Choroid plexus epithelial cell (primary cell): ENCODE data around the gene KRT35.

Experiments used
- DNase-seq: peaks from one replicate; pipeline ENCODE4 v3.0.0-alpha.2; 2010; ENCODE audit warnings: low read depth
- H3K4me3 ChIP-seq: 2 replicates; pipeline ENCODE4 v1.5.1; 2011; ENCODE audit warnings: low read depth, mild to moderate bottlenecking, control low read depth, low read length, moderate library complexity
- TF ChIP-seq, protein P1 (sequence below): conservative IDR thresholded peaks from 2 replicates; pipeline ENCODE4 v1.5.1; 2011; ENCODE audit warnings: low read depth, mild to moderate bottlenecking, control low read depth, inconsistent platforms, low read length, moderate library complexity

The KRT35 gene

DNA sequence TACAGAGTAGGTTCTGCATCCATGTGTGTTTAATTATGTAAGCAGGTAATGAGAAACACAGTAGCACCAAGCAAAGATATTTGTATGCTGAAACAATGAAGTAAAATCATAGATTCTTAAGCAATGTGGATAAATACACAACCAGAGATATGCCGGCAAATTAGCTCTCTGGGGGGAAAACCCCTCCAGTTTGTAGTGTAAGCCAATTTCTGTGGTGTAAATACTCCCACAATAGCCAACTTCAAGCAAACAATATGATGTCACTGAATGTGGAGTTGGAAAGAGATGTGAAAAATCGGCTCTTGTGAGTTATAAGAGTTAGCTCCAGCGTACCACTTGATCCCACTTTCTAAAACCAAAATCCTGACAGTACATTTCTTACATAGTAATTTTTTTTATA is 36.3 kb downstream of the KRT35 start:
- TF ChIP-seq, protein P1, sequence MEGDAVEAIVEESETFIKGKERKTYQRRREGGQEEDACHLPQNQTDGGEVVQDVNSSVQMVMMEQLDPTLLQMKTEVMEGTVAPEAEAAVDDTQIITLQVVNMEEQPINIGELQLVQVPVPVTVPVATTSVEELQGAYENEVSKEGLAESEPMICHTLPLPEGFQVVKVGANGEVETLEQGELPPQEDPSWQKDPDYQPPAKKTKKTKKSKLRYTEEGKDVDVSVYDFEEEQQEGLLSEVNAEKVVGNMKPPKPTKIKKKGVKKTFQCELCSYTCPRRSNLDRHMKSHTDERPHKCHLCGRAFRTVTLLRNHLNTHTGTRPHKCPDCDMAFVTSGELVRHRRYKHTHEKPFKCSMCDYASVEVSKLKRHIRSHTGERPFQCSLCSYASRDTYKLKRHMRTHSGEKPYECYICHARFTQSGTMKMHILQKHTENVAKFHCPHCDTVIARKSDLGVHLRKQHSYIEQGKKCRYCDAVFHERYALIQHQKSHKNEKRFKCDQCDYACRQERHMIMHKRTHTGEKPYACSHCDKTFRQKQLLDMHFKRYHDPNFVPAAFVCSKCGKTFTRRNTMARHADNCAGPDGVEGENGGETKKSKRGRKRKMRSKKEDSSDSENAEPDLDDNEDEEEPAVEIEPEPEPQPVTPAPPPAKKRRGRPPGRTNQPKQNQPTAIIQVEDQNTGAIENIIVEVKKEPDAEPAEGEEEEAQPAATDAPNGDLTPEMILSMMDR, result no peak
- DNase-seq, result no peak
- no peak overlapping the region for H3K4me3 ChIP-seq

DNA sequence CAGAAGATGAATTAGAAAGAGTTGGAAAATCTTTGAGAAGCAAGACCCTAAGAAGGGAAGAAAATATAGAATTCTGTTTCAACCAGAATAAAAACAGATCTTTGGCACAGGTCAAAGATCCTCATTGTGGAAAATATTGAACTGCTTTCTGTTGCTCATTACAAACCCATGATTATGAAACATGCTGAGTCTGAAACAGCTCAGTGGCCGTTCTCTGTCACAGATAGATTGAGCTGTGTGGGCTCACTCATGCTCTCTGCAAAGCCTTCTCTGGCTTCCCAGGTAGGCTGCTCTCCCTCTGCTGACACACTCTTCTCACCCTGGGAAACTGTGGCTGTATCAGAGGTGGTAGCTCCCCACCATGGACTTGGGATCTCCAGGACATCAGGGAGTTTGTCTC is 36.8 kb downstream of the KRT35 start:
- H3K4me3 ChIP-seq, result no peak overlapping the region
- peak; percentile 42 for DNase-seq
- TF ChIP-seq, protein P1, result no peak

DNA sequence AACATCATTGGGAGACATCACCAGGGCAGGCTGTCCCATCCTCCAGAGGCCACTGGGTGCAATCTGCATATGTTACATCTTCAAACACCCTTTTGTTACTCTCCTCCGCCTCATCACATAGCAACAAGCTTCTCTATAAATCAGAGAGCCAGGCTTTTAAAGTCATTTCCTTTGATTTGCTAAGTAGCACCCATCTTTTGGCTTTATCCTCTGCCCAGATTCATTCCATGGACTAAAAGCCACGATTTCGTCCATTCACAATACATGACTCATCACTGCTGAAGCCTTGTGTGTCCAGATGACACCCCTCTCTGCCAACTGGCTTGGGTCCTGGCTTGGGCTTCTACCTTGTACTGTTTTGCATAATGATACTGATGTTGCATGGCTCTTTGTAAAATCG is 38.2 kb downstream of the KRT35 start:
- peak; percentile 56 for DNase-seq
- no peak overlapping the region for H3K4me3 ChIP-seq
- TF ChIP-seq, protein P1, result no peak

DNA sequence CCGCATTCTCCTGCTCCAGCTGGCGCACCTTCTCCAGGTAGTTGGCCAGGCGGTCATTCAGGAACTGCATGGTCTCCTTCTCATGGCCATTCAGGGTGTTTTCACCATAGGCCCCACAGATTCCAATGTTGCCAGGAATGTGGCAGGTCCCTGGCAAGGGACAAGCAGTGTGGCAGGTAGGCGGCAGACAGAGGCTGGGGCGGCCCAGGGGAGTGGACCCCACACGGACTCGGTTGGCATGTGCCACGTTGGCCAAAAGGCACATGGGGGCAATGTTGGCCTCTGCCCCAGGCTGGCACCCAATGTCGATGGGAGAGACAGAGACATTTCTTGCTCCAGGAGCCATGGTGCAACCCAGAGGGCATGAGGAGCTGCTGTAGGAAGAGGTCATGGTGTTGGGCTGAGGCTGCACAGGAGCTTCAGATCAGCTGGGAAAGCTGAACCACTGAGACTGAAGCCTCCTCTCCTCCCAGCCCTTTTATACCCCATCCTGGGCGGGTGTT is 40.4 kb downstream of the KRT35 start, which contains the start of gene KRT38:
TSS of gene KRT38 (minus strand) at position 453 of the 503 bp plus-strand sequence. CDS start at position 391, 62 bp downstream.
- TF ChIP-seq, protein P1, result no peak
- DNase-seq, result no peak
- no peak within 1 kb of the TSS for H3K4me3 ChIP-seq

DNA sequence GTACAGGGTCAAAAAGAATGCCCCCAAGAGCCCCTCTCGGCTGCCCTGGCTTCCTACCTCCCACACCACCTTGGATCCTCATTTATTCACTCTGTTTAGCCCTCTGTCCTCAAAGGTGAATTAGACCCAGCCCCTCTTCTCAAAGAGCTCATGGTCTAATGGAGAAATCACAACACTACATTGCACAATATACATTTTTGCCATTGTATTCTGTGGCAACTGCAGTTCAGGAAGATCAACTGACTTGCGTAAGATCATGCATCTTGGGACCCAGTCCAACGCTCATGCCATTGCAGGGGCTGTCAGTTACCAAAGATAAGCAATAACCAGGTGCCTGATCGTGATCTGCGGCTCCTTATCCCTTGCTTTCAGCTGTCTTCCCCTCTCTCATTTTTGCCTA is 41.6 kb downstream of the KRT35 start:
- peak; percentile 74 for DNase-seq
- TF ChIP-seq, protein P1, result no peak
- no peak overlapping the region for H3K4me3 ChIP-seq

DNA sequence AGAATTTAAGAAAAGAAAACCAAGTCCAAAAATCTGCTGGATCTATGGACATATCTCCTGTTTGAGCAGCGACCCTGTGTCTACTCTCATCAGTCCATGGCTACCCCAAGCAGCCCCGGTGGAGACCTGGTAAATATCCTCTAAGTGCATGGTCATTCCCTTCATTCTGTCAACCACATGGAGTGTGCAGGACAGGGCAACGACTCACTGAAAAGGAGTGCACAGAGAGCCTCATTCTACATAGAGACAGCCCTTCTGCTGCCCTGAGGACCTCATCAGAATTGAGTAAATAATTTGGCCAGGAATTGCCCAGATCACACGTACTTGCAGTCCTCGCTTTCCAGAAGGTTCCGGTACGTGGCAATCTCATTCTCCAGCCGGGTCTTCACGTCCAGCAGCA is 43.2 kb downstream of the KRT35 start:
- TF ChIP-seq, protein P1, result no peak
- no peak for DNase-seq

DNA sequence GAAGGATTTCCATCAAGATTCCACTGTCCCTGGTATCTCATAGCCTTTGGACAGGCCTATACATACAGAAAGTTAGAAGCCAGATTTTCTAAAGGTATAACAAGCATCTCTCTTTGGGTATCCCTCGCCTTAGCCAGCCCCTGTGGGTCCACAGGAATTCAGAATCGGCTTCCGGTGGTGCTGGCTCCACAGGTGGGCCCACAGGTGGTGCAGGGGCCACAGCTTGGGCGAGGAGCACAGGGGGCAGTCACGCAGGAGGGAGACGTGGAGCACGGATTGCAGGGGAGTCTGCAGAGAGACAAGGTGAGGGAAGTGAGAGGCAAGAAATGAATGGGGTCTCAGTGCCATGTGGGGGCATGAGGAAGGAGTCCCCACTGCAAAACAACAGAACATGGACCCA is 43.7 kb downstream of the KRT35 start:
- DNase-seq, result no peak
- no peak overlapping the region for H3K4me3 ChIP-seq
- TF ChIP-seq, protein P1, result no peak

More for the DNA sequence above, 43.2 kb downstream of the KRT35 start:
- no peak overlapping the region for H3K4me3 ChIP-seq
